ENCODE measurements around the gene CLEC14A. TPM values are rescaled to one million over a fixed set of nuclear protein-coding genes. Genes with fewer than 3 reads are reported as not detected.

The CLEC14A gene
- total and polyA plus RNA-seq, 9 of the 15 experiments (the other 6 are each of a cell fraction or from before 2014, with no cell fraction given), result not detected

DNA sequence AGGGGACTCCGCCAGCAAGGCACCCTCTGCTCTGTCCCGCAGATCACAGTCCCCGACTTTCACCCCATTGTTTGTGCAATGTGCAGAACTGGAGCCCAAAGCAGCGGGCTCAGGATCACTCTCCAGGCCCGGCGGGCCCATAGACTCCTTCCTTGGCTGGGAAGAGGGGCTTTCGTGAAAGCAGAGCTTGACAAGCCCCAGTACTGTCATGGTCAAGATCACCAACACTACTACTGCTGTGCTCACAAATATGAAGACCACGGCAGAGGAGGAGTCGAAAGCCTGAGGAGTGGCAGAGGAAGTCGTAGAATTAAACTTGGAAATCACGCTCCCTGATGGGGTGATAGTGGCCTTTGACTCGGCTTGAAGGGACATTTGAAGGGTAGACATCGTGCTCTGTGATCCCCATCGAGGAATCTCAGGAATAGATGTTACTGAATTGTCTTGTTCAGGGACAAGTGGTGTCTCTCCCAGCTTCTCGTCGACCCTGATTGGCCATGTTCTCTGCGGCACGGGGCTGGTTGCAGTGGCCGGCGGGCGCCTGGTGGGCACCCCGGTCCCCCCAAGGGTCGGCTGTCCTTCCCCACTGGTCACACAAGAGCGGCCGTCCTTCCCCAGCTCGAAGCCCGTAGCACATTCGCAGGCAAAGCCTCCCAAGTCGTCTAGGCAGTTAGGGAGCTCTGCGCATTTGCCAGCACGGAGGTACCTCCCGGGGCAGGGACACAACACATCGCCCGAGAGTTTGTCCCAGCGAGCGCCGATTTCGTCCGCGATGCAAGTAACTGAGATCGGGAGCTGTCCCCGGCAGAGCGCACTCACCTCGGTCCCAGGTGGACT, 1.1 kb downstream of the CLEC14A start:
- FAIRE-seq, result no peak
- ATAC-seq, result no peak

DNA sequence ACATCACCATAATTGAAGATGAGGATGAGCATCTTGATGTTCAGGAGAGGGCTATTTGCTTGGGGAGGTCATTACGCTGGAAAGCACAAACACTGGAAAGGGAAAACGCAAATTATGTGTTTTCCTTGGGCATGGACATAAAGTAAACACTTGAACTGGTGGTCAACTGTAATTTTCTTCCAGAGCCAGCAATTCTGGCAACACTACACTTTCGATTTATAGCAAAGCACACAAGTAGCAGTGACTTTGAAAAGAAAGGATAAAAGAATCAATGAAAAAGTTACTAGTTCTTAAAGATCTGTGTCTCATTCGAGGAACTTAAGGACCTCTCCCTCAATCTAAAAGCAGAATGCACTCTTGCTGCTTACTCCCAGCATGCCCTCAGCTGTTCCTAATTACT, 2.2 kb downstream of the CLEC14A start:
- intact Hi-C loops (cut with micrococcal nuclease), result no loop called here
- CTCF ChIA-PET (ENCODE audit: low intra/inter-chr PET ratio), result no interaction called here
- Histone ChIP-seq H3K36me3 (ENCODE audit: control insufficient read depth, insufficient read depth, low read length) (no peaks in the 10 kb centered on the region), H2AFZ (ENCODE audit: low read depth, low read length) (no peak overlapping the region), H3K4me1 (replicated peaks in 1 of 2; ENCODE audit: control insufficient read depth in 2 of 2, insufficient read depth in 2 of 2, low read length in 2 of 2) (no peaks in the 10 kb centered on the region), H3K9me1 (ENCODE audit: control insufficient read depth, insufficient read depth, low read length) (no peaks in the 10 kb centered on the region), H3K4me2 (ENCODE audit: insufficient read depth, low read length) (no peak overlapping the region), H3K9me3 (replicated peaks; ENCODE audit: control insufficient read depth, insufficient read depth, low read depth, low read length) (no peaks in the 10 kb centered on the region), H4K20me1 (replicated peaks; ENCODE audit: control insufficient read depth, insufficient read depth, low read length) (no peaks in the 10 kb centered on the region), H3K4me3 (no peak overlapping the region), H3K9ac (ENCODE audit: insufficient read depth in 1 of 2, low read depth in 2 of 2, low read length in 2 of 2) (no peak overlapping the region), H3K27me3 (ENCODE audit: control insufficient read depth in 2 of 2, insufficient read depth in 2 of 2, low read length in 2 of 2) (no peaks in the 10 kb centered on the region), H3K27ac (ENCODE audit: extremely low read depth, low read depth, low read length) (no peak overlapping the region), H3K79me2 (ENCODE audit: control insufficient read depth, insufficient read depth, low read length) (no peaks in the 10 kb centered on the region)
- WGBS (ENCODE audit: insufficient coverage, low coverage, missing lambda C conversion rate), result 0% methylated on average over 4 of the region's 4 CpGs
- BruUV-seq (replicated peaks), result no TSS peak
- FAIRE-seq, result no peak
- POLR2A ChIA-PET, result no interaction called here
- ATAC-seq, result no peak
- no peak for DNase-seq (ENCODE audit: extremely low read depth in 1 of 4, low spot score in 3 of 4)
- in situ Hi-C loops (cut with MboI), result no loop called here
- TF ChIP-seq, protein P1, sequence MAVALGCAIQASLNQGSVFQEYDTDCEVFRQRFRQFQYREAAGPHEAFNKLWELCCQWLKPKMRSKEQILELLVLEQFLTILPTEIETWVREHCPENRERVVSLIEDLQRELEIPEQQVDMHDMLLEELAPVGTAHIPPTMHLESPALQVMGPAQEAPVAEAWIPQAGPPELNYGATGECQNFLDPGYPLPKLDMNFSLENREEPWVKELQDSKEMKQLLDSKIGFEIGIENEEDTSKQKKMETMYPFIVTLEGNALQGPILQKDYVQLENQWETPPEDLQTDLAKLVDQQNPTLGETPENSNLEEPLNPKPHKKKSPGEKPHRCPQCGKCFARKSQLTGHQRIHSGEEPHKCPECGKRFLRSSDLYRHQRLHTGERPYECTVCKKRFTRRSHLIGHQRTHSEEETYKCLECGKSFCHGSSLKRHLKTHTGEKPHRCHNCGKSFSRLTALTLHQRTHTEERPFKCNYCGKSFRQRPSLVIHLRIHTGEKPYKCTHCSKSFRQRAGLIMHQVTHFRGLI (CRISPR knock-in tag; IDR thresholded peaks at IDR 0.05), result no peak
- TF ChIP-seq CTBP1 (IDR thresholded peaks at IDR 0.05; ENCODE audit: borderline replicate concordance) (no peak), ZNF79 (CRISPR knock-in tag; IDR thresholded peaks at IDR 0.05; ENCODE audit: low read depth) (no peak), ZNF583 (CRISPR knock-in tag; IDR thresholded peaks at IDR 0.05) (no peak)
- TF ChIP-seq, protein P2, sequence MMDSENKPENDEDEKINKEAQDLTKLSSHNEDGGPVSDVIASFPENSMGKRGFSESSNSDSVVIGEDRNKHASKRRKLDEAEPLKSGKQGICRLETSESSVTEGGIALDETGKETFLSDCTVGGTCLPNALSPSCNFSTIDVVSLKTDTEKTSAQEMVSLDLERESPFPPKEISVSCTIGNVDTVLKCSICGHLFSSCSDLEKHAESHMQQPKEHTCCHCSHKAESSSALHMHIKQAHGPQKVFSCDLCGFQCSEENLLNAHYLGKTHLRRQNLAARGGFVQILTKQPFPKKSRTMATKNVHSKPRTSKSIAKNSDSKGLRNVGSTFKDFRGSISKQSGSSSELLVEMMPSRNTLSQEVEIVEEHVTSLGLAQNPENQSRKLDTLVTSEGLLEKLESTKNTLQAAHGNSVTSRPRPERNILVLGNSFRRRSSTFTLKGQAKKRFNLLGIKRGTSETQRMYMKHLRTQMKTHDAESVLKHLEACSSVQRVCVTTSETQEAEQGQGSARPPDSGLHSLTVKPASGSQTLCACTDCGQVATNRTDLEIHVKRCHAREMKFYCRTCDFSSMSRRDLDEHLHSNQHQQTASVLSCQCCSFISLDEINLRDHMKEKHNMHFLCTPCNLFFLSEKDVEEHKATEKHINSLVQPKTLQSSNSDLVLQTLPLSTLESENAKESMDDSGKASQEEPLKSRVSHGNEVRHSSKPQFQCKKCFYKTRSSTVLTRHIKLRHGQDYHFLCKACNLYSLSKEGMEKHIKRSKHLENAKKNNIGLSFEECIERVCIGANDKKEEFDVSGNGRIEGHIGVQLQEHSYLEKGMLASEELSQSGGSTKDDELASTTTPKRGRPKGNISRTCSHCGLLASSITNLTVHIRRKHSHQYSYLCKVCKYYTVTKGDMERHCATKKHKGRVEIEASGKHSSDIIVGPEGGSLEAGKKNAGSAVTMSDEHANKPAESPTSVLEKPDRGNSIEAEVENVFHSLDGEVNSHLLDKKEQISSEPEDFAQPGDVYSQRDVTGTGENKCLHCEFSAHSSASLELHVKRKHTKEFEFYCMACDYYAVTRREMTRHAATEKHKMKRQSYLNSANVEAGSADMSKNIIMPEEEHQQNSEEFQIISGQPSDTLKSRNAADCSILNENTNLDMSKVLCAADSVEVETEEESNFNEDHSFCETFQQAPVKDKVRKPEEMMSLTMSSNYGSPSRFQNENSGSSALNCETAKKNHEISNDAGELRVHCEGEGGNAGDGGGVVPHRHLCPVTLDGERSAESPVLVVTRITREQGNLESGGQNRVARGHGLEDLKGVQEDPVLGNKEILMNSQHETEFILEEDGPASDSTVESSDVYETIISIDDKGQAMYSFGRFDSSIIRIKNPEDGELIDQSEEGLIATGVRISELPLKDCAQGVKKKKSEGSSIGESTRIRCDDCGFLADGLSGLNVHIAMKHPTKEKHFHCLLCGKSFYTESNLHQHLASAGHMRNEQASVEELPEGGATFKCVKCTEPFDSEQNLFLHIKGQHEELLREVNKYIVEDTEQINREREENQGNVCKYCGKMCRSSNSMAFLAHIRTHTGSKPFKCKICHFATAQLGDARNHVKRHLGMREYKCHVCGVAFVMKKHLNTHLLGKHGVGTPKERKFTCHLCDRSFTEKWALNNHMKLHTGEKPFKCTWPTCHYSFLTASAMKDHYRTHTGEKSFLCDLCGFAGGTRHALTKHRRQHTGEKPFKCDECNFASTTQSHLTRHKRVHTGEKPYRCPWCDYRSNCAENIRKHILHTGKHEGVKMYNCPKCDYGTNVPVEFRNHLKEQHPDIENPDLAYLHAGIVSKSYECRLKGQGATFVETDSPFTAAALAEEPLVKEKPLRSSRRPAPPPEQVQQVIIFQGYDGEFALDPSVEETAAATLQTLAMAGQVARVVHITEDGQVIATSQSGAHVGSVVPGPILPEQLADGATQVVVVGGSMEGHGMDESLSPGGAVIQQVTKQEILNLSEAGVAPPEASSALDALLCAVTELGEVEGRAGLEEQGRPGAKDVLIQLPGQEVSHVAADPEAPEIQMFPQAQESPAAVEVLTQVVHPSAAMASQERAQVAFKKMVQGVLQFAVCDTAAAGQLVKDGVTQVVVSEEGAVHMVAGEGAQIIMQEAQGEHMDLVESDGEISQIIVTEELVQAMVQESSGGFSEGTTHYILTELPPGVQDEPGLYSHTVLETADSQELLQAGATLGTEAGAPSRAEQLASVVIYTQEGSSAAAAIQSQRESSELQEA (IDR thresholded peaks at IDR 0.05; ENCODE audit: low read depth), result no peak

More for the DNA sequence above, 1.1 kb downstream of the CLEC14A start:
- no peak overlapping the region for H3K27ac ChIP-seq (ENCODE audit: extremely low read depth, low read depth, low read length)
- intact Hi-C loops (cut with micrococcal nuclease), result no loop called here
- no peaks in the 10 kb centered on the region for H4K20me1 ChIP-seq (replicated peaks; ENCODE audit: control insufficient read depth, insufficient read depth, low read length)
- no peaks in the 10 kb centered on the region for H3K27me3 ChIP-seq (ENCODE audit: control insufficient read depth in 2 of 2, insufficient read depth in 2 of 2, low read length in 2 of 2)
- H3K4me2 ChIP-seq (ENCODE audit: insufficient read depth, low read length), result no peak overlapping the region
- POLR2A ChIA-PET, result no interaction called here
- no peaks in the 10 kb centered on the region for H3K36me3 ChIP-seq (ENCODE audit: control insufficient read depth, insufficient read depth, low read length)
- DNase-seq (ENCODE audit: extremely low read depth in 1 of 4, low spot score in 3 of 4), result no peak
- no peaks in the 10 kb centered on the region for H3K4me1 ChIP-seq (replicated peaks in 1 of 2; ENCODE audit: control insufficient read depth in 2 of 2, insufficient read depth in 2 of 2, low read length in 2 of 2)
- H3K79me2 ChIP-seq (ENCODE audit: control insufficient read depth, insufficient read depth, low read length), result no peaks in the 10 kb centered on the region
- CTCF ChIA-PET (ENCODE audit: low intra/inter-chr PET ratio), result no interaction called here
- no peaks in the 10 kb centered on the region for H3K9me1 ChIP-seq (ENCODE audit: control insufficient read depth, insufficient read depth, low read length)
- no peak for TF ChIP-seq MCM3 (IDR thresholded peaks at IDR 0.05)
- no peak overlapping the region for H2AFZ ChIP-seq (ENCODE audit: low read depth, low read length)
- in situ Hi-C loops (cut with MboI), result no loop called here
- BruUV-seq (replicated peaks), result no TSS peak
- no peak overlapping the region for H3K9ac ChIP-seq (ENCODE audit: insufficient read depth in 1 of 2, low read depth in 2 of 2, low read length in 2 of 2)
- 4% methylated on average over 29 of the region's 44 CpGs for WGBS (ENCODE audit: insufficient coverage, low coverage, missing lambda C conversion rate)
- no peak overlapping the region for H3K4me3 ChIP-seq
- no peaks in the 10 kb centered on the region for H3K9me3 ChIP-seq (replicated peaks; ENCODE audit: control insufficient read depth, insufficient read depth, low read depth, low read length)
